GM21619 (cell line): ENCODE measurements around the gene MRPL41.
A peak's percentile ranks its signal among the peaks of the same experiment; 100 is the strongest.
"Not testable (repeated sequence)": the region's sequence is repeated elsewhere in the genome, so short reads cannot be mapped to it uniquely, and the experiment has no call there.

Experiments
- ATAC-seq: cut with Tn5 transposase; IDR thresholded peaks from one replicate; pipeline ENCODE4 v1.9.1; 2021; ENCODE audit not compliant: unreplicated experiment

Gene MRPL41

DNA sequence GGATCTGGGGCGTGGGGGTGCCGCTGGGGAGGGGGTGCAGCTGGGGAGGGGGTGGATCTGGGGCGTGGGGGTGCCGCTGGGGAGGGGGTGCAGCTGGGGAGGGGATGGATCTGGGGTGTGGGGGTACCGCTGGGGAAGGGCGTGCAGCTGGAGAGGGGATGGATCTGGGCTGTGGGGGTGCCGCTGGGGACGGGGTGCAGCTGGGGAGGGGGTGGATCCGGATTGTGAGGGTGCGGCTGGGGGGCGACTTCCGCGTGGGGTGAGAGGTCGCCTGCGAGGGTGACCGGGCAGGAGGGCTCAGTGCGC is 768 bp upstream of the MRPL41 start:
- ATAC-seq, result not testable (repeated sequence)

- peak; percentile 27 for ATAC-seq
Observed at GRCh38 chr9:137552022-137552768, 516 bp downstream of the MRPL41 start.

DNA sequence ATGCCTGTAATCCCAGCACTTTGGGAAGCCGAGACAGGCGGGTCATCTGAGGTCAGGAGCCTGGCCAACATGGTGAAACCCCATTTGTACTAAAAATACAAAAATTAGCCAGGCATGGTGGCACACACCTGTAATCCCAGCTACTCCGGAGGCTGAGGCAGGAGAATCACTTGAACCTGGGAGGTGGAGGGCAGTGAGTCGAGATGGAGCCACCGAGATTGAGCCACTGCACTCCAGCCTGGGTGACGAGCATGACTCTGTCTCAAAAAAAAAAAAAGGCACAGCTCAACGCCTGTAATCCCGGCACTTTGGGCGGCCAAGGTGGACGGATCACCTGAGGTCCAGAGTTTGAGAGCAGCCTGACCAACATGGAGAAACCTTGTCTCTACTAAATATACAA is 2.0 kb downstream of the MRPL41 start:
- not testable (repeated sequence) for ATAC-seq

GRCh38 chr9:137554349-137554748 is 2.7 kb downstream of the MRPL41 start:
- no peak for ATAC-seq

- no peak for ATAC-seq
Observed at GRCh38 chr9:137555179-137555578, 3.5 kb downstream of the MRPL41 start.

- no peak for ATAC-seq
Observed at GRCh38 chr9:137556069-137556838, 4.6 kb downstream of the MRPL41 start.

DNA sequence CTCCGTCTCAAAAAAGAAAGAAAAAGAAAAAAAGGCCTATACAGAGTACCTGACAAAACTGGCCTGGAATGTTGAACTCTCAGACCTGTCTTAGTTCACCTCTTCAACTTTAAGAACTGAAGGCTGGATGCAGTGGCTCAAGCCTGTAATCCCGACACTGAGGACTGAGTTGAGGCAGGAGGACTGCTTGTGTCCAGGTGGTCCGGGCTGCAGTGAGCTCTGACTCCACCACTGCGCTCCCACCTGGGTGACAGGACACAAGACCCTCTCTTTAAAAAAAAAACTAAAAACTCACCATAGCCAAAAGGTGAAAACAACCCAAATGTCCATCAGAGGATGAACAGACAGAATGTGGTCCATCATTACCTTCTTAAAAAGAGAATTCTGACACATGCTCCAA is 6.4 kb downstream of the MRPL41 start:
- ATAC-seq, result no peak

DNA sequence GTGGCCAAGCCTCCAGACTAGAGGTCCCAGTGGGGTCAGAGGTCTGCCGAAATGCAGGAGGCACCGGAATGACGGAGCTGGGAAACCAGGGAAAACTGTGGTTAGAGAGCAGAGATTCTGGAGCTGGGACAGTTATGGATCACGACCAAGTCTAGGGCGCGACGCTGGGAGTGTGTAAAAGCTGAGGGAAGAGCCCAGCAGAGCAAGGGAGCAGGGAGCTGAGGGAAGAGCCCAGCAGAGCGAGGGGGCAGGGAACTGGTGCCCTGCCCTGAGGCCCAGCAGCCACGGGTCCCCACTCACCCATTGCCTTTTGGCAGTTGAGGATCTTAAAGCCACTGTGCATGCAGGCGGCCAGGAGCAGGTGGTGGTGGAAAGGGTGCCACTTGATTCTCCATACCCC is 12.5 kb downstream of the MRPL41 start:
- ATAC-seq, result no peak

GRCh38 chr9:137564817-137565411 is 13.2 kb downstream of the MRPL41 start:
- ATAC-seq, result no peak

GRCh38 chr9:137568445-137568844 is 16.8 kb downstream of the MRPL41 start:
- ATAC-seq, result not testable (repeated sequence)

- no peak for ATAC-seq
Observed at GRCh38 chr9:137569609-137570203, 18.0 kb downstream of the MRPL41 start.

DNA sequence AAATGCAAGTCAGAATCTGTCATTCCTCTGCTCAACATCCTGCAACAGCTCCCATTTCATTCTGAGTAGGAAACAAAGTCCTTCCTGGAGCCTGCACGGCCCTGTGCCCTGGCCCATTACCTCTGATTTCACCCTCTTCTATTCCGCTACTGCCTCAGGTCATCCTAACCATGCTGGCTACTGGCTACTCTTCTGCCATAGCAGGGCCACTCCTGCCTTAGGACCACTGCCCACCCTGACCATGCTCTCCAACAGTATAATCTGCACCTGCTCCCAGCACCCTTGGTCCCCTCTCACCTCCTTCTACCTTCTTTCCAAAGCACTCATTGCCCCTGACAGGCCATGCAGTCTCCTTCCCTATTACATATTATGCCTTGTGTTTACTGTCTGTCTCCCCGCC is 18.9 kb downstream of the MRPL41 start:
- no peak for ATAC-seq

- no peak for ATAC-seq
Observed at GRCh38 chr9:137574192-137574591, 22.5 kb downstream of the MRPL41 start.

- no peak for ATAC-seq
Observed at GRCh38 chr9:137575364-137575715, 23.7 kb downstream of the MRPL41 start.

- ATAC-seq, result no peak
Observed at GRCh38 chr9:137575716-137576411, 24.2 kb downstream of the MRPL41 start.

- peak; percentile 86 for ATAC-seq
Observed at GRCh38 chr9:137578518-137579258, 27.0 kb downstream of the MRPL41 start, which contains the start of gene DPH7. DPH7 (minus strand) TSS chr9:137578925; CDS start chr9:137578777, 148 bp downstream.

DNA sequence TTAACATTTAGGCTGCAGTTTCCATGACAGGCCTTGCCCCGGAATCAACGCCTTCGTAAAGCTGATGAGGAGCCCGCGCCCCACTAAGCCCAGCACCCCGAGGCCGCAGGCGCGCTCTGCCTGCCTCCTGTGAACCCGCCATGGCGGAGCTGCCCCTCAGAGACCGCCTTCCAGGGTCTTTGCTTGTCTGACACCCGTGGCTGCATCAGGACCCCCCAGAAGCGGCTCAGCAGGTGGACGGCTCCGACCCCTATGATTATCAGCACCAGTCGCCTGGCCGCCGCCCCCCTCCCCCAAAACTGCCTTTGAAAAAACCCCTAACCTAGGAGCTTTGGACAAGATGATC is 27.6 kb downstream of the MRPL41 start:
- no peak for ATAC-seq

GRCh38 chr9:137580209-137580953 is 28.7 kb downstream of the MRPL41 start:
- ATAC-seq, result no peak

GRCh38 chr9:137580954-137581322 is 29.3 kb downstream of the MRPL41 start:
- ATAC-seq, result no peak
